GM15510 (cell line): ENCODE measurements around the gene NKPD1.

Experiments
- POLR2A ChIP-seq: IDR thresholded peaks from 3 replicates; pipeline ENCODE4 v1.6.1; 2011; ENCODE audit warnings: borderline replicate concordance; ENCODE audit not compliant: insufficient read length; ENCODE audit errors: extremely low read depth

NKPD1 gene

DNA sequence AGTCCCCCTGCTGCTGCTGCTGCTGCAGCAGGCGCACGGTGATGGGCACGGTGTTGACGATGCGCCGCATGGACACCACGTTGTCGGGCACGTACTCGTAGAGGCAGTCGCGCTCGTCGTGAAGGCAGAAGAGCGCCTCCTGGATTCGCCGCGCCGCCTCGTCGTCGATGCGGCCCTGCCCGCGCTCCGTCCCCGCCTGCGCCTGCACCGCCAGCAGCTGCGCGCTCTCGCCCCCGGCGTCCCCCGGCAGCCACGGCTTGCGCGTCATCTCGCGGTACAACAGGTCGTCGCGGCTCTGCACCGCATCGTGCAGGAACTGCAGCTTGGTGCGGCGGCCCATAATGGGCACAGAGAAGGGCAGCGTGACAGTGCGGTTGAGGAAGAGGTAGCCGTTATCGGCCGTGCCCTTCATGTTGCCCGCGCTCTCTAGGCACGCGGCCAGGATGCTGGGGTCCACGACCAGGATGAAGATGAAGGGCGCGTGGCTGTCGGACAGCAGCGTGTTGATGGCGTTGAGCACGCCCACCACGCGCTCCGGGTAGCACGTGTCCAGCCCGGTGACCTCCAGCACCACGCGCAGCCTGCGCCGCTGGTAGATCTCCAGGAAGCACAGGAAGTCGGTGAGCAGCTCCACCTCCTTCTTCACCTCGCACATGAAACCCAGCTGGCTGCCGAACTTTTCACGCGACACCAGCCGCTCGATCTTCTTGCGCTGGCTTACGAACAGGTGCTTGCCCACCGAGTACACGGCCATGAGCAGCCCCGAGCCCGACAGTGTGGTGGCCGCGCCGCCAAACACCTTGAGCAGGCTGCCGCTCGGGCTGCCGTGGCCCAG, 8.1 kb downstream of the NKPD1 start:
- TF ChIP-seq POLR2A: no peak

DNA sequence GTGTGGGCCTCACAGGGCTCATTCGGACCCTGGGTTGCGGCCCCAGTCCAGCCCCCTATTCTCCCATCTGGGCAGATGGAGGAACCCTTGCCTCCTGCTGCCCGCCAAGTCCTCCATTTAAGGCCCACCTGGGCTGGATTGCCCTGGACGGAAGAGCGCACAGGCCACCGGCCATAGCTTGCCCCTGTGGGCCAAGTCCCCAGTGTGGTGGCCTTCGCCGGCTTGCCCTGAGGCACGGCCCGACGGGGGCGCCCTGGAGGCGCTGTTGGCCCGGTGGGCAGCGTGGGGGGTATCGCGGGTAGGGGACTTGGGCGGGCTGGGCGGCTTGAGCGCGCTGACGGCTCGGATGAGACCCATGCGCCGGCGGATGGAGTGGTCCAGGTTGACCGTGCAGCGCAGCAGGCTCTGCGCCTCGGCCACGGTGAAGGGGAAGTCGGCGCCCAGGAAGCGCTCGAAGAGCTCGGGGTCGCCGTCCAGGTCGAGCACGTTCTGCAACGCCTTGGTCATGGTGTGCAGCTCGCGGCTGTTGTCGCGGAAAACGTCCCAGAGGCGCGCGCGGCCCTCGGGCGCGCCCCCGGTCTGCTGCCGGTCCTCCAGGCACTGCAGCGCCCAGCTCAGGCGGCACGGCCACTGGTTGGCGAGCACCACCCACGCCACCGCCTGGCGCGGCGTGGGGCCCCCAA, 8.8 kb downstream of the NKPD1 start:
- TF ChIP-seq POLR2A: no peak

- TF ChIP-seq POLR2A: no peak
These were observed 9.5 kb downstream of the NKPD1 start for GRCh38 chr19:45151320-45151719.

- no peak for TF ChIP-seq POLR2A
These were observed 10.0 kb downstream of the NKPD1 start for GRCh38 chr19:45150751-45151281.

GRCh38 chr19:45150180-45150579, 10.6 kb downstream of the NKPD1 start:
- no peak for TF ChIP-seq POLR2A

GRCh38 chr19:45149129-45149528, 11.7 kb downstream of the NKPD1 start:
- TF ChIP-seq POLR2A: no peak

GRCh38 chr19:45147835-45148676, 12.7 kb downstream of the NKPD1 start:
- no peak for TF ChIP-seq POLR2A

DNA sequence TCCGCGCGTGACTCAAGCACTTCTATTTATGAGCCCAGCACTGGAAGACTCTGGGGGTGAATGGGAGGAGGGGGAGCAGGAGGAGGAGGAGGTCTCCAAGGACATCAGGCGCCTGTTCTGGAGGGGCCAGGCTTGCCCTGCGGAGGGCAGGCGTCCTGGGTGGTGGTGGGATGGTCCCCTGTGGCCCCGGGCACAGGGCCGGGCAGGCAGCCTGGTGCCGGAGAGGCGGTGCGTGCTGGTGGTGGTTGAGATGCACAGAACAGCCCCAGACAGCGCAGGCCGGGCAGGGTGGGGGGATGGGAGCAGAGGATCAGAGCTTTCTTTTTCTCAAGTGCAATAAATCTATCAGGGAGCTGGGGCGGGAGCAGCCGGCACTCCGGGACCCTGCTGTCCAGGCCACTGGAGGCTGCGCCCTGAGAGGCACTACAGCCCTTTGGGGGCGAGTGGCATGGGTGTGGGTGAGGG, 14.0 kb downstream of the NKPD1 start:
- TF ChIP-seq POLR2A: no peak

DNA sequence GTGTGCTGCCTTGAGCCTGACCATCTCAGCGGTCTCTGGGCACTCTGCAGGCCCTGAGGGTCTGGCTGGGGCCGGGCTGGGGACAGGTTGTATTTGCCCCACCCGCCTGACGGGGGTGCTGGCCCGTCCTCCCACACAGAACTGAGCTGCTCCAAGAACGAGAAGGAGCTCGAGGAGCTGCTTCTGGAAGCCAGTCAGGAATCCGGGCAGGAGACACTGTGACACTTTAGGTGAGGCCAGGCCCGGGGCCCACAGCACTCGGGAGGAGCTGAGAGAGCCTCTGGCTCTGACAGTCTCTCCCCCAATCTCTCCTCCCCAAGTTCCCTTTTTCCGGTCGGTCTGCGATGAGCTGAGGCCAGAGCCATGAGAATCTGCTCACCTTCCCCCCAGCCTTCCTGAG, 14.5 kb downstream of the NKPD1 start:
- no peak for TF ChIP-seq POLR2A

DNA sequence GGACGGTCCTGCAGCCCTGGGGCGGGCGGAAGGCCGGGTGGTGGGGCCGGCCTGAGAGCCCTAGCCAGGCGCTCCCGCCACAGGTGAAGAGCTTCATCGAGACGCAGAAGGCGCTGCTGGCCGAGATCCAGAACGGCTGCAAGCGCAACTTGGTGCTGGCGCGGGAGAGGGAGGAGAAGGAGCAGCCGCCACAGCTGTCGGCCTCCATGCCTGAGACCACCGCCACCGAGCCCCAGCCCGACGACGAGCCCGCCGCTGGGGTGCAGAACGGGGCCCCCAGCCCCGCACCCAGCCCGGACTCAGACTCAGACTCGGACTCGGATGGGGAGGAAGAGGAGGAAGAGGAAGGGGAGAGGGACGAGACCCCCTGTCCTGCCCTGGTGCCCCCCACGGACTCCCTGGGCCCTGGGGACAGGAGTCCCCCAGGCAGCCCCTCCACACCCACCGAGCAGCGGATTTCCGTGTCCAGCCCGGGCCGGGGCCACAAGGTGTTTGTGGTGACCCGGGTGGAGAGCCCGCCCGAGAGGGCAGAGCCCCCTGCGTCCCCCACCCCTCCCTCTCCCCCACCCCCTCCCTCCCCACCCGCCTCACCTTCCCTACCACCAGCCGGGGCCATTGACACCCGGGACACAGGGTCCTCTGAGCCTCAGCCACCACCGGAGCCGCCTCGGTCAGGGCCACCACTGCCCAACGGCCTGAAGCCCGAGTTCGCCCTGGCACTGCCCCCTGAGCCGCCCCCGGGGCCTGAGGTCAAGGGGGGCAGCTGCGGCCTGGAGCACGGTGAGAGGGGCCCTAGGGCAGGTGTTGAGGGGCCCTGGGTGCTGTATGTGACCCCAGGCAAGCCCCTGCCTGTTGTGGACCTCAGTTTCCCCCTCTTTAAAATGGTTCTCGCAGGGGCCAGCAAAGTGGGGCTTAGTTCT, 15.3 kb downstream of the NKPD1 start:
- no peak for TF ChIP-seq POLR2A

GRCh38 chr19:45144431-45145269, 16.1 kb downstream of the NKPD1 start:
- no peak for TF ChIP-seq POLR2A

DNA sequence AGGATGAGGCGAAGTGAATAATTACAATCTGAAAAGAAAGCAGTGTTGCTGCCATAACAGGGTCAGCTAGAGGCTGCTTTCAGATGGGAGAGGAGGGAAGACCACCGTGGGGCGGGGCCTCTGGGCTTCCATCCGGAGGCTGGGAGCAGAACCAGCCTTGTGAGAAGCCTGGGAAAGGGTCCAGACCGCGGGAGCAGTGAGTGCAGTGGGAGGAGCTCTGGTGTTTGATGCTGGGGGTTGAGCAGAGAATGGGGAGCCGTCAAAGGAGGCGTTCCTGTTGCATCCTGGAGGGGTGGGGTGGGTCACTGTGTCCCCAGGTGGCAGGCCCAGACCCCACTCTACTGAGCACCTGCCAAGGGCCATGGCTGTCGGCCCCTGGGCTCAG, 18.1 kb downstream of the NKPD1 start:
- TF ChIP-seq POLR2A: no peak
